Skin epidermis (tissue), 12 donors: Measurements from ENCODE around the gene PFKFB3.
A peak's percentile ranks its signal among the peaks of the same experiment; 100 is the strongest.
"Not testable (repeated sequence)": the region's sequence is repeated elsewhere in the genome, so short reads cannot be mapped to it uniquely, and the experiment has no call there.

ENCODE experiments used
- H3K27ac ChIP-seq, 21 experiments: fragments of 200-600 bp; sonication (generic) in 11 of 21; one replicate each; pipeline ENCODE4 v1.5.0; 2020; ENCODE audit warnings: mild to moderate bottlenecking in 3 of 21, inconsistent platforms in 2 of 21, moderate library complexity in 2 of 21
- H3K4me3 ChIP-seq, 7 experiments: fragments of 200-600 bp; sonication (generic) in 2 of 7; one replicate each; pipeline ENCODE4 v1.5.0; 2020; ENCODE audit warnings: inconsistent platforms in 2 of 7, mild to moderate bottlenecking in 2 of 7, moderate library complexity in 1 of 7

PFKFB3 gene

DNA sequence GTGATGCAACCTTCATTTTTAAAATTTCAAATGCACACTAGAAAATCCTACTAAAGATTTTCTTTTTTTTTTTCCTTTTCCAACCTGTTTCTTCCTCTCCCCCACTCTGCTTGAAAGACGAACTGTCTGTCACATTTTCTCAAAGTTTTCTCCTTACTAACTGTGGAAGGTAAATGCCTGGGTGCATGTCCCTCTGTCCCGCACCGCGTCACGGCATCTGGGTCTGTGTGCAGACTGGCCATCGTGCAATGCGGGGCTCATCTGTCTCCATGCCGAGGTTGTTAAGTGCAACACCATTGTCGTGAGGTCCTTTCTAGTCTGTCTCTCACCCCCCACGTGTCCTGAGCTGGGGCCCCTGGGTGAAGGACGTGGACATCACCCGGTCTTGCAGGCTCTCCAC lies 28.4 kb downstream of the PFKFB3 start:
- Histone ChIP-seq H3K4me3 (no peak overlapping the region), H3K27ac (no peak overlapping the region)

- H3K27ac ChIP-seq: no peak overlapping the region
- H3K4me3 ChIP-seq: no peak overlapping the region
Measured at GRCh38 chr10:6231730-6232129, 29.0 kb downstream of the PFKFB3 start.

DNA sequence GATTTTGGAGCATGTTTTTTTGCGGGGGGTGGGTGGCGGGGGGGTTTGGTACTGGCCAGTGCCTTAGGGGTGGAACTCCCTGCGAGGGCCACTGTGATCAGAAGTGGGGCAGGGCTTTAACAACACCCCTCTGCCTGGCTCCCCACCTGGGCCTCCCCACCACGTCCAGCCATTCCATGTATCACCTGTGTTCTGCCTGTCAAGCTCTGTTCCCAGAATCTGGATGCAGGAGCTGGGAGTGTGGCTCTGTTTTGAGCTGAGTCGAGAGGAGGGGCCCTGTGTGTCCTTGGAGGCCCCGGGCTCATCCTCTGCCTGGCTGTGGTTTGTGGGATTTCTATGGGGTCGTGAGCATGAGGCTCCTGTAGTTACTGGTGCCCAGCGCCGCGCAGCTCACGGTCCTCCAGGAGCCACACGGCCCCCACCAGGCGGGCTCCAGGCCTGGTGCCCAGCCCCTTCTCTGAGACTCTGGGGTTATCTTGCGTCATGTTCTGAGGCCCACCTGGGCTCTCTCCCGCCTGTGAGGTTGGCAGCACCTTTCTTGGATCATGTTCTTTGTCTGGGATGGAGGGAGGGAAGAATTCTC lies 29.6 kb downstream of the PFKFB3 start:
- no peak overlapping the region for H3K27ac ChIP-seq
- no peak overlapping the region for H3K4me3 ChIP-seq

DNA sequence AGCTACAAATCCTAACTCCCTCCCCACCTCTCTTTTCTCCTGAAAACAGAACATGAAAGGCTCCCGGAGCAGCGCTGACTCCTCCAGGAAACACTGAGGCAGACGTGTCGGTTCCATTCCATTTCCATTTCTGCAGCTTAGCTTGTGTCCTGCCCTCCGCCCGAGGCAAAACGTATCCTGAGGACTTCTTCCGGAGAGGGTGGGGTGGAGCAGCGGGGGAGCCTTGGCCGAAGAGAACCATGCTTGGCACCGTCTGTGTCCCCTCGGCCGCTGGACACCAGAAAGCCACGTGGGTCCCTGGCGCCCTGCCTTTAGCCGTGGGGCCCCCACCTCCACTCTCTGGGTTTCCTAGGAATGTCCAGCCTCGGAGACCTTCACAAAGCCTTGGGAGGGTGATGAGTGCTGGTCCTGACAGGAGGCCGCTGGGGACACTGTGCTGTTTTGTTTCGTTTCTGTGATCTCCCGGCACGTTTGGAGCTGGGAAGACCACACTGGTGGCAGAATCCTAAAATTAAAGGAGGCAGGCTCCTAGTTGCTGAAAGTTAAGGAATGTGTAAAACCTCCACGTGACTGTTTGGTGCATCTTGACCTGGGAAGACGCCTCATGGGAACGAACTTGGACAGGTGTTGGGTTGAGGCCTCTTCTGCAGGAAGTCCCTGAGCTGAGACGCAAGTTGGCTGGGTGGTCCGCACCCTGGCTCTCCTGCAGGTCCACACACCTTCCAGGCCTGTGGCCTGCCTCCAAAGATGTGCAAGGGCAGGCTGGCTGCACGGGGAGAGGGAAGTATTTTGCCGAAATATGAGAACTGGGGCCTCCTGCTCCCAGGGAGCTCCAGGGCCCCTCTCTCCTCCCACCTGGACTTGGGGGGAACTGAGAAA lies 30.4 kb downstream of the PFKFB3 start:
- no peak overlapping the region for H3K4me3 ChIP-seq
- H3K27ac ChIP-seq: no peak overlapping the region

DNA sequence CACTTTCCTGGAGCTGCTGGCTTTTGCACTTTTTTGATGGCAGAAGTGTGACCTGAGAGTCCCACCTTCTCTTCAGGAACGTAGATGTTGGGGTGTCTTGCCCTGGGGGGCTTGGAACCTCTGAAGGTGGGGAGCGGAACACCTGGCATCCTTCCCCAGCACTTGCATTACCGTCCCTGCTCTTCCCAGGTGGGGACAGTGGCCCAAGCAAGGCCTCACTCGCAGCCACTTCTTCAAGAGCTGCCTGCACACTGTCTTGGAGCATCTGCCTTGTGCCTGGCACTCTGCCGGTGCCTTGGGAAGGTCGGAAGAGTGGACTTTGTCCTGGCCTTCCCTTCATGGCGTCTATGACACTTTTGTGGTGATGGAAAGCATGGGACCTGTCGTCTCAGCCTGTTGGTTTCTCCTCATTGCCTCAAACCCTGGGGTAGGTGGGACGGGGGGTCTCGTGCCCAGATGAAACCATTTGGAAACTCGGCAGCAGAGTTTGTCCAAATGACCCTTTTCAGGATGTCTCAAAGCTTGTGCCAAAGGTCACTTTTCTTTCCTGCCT lies 31.1 kb downstream of the PFKFB3 start:
- Histone ChIP-seq H3K4me3 (no peak overlapping the region), H3K27ac (no peak overlapping the region)

GRCh38 chr10:6234371-6234770 lies 31.6 kb downstream of the PFKFB3 start:
- Histone ChIP-seq H3K4me3 (no peak overlapping the region), H3K27ac (no peak overlapping the region)

- H3K27ac ChIP-seq: no peak overlapping the region
- no peak overlapping the region for H3K4me3 ChIP-seq
Measured at GRCh38 chr10:6236349-6237198, 33.8 kb downstream of the PFKFB3 start.

GRCh38 chr10:6237199-6237530 lies 34.4 kb downstream of the PFKFB3 start:
- H3K27ac ChIP-seq: no peak overlapping the region

GRCh38 chr10:6238587-6239212 lies 36.0 kb downstream of the PFKFB3 start:
- H3K4me3 ChIP-seq: not testable (repeated sequence)
- H3K27ac ChIP-seq: peak overlapping the region in 3 of 21 experiments; percentile 6 to 31 (median 7)

More at GRCh38 chr10:6237199-6237530, 34.4 kb downstream of the PFKFB3 start:
- H3K4me3 ChIP-seq: no peak overlapping the region

DNA sequence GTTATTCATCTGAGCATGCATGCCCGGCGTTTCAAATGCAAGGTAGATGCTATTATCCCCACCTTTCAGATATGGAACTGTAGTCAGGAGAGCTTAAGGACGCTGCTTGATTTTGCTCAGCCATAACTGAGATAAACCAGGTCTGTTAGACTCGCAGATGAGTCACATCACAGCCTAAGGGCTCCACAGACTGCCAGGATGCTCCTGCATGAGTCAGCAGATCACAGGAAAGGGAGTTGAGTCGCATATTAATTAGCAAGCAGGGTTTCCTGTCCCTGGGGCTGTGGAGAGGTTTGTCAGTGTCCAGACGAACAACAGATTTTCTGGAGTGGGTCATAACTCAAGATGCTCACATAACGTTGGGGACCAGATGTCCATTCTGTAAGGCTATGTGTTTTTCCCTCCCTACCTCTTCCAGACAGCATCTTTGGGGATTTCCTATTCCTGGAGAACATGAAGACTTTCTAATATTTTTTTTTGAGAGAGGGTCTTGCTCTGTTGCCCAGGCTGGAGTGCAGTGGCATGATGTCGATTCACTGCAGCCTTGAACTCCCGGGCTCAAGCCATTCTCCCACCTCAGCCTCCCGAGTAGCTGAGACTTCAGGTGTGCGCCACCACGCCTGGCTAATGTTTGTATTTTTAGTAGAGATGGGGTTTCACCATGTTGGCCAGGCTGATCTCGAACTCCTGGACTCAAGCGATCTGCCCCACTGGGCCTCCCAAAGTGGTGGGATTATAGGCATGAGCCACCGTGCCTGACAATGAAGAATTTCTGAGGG lies 36.7 kb downstream of the PFKFB3 start:
- H3K27ac ChIP-seq: peak overlapping the region in 3 of 21 experiments; percentile 7 to 31 (median 14)

GRCh38 chr10:6240254-6240653 lies 37.5 kb downstream of the PFKFB3 start:
- no peak overlapping the region for H3K27ac ChIP-seq
- H3K4me3 ChIP-seq: no peak overlapping the region

More for the DNA sequence above, 36.7 kb downstream of the PFKFB3 start:
- H3K4me3 ChIP-seq: no peak overlapping the region

DNA sequence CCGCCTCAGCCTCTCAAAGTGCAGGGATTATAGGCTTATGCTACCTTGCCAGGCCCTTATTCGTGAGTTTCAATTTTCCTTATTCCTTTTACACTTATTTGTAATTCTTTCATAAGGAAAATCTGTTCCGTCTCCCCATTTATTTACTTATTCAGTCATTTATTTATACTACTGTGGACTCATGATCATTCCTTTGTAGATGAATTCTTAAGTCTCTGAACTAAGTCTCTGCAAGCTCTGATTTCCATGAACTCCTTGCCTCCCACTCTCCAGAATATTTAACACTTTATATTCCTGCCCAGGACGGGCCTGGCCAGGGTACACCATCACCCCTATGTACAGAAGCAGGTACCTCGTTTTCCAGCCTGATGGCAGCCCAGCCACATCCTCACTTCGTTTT lies 39.4 kb downstream of the PFKFB3 start:
- no peak overlapping the region for H3K4me3 ChIP-seq
- no peak overlapping the region for H3K27ac ChIP-seq

- H3K4me3 ChIP-seq: no peak overlapping the region
- H3K27ac ChIP-seq: no peak overlapping the region
Measured at GRCh38 chr10:6244510-6244909, 41.8 kb downstream of the PFKFB3 start.

DNA sequence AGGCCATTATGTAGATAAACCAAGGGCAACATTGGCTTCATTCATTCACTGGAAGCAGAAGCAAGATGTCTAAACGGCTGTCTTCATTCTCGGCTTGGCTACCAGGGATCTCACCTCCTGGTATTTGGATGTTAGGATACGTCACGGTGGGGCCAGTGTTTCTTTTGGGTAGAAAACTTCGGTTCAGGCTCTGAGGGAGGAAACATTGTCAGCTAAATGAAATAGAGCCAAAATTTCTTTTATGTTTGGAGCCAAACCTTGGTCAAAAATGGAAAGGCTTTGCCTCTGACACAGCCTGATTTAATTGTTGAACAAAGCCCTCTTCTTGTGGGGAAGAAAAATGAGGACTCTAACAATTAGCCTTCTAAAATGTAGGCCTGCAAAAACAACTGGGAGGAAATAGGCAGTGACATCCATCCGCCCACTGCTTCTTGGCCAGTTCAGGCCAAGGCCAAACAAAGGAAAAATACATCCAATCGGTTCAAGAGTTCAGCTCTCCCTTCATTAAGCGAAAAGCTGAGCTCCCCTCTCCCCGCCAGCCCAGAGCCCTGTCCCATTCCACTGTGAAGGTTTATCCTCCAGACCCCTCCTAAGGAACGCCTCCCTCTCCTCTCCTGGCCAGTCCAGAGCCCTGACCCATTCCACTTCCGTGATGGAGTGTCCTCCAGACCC lies 44.4 kb downstream of the PFKFB3 start:
- Histone ChIP-seq H3K27ac (no peak overlapping the region), H3K4me3 (no peak overlapping the region)

GRCh38 chr10:6248908-6249307 lies 46.2 kb downstream of the PFKFB3 start:
- not testable (repeated sequence) for H3K4me3 ChIP-seq, H3K27ac ChIP-seq

- Histone ChIP-seq H3K4me3 (no peak overlapping the region), H3K27ac (no peak overlapping the region)
Measured at GRCh38 chr10:6249698-6250097, 47.0 kb downstream of the PFKFB3 start.

DNA sequence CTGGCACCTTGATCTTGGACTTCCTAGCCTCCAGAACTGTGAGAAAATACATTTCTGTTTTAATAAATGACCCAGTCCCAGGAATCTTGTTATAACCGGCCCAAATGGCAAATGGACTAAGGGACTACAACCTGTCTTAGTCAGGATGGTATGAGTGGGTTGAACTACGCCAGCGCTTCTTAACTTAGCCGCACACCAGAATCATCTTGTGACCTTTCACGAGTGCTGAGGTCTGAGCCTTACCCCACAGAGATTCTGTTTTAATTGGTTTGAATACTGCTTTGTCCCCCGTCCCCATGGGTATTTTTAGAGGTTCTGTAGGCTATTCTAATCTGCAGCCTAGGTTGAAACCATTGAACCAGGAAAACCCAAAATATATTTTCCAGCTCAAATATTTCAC lies 48.0 kb downstream of the PFKFB3 start:
- H3K4me3 ChIP-seq: no peak overlapping the region
- no peak overlapping the region for H3K27ac ChIP-seq

- Histone ChIP-seq H3K27ac (no peak overlapping the region), H3K4me3 (no peak overlapping the region)
Measured at GRCh38 chr10:6254201-6254600, 51.5 kb downstream of the PFKFB3 start.
